WTC11 (cell line): ENCODE measurements around the gene ADRB2. TPM values are rescaled to one million over a fixed set of nuclear protein-coding genes. Genes with fewer than 3 reads are reported as not detected.
A peak's percentile ranks its signal among the peaks of the same experiment; 100 is the strongest.

Experiments
- ATAC-seq: fragments of 200-7000 bp; cut with Tn5 transposase; 2 replicates; pipeline ENCODE4 v1.10.0; 2021; ENCODE audit warnings: mild to moderate bottlenecking, moderate library complexity
- CTCF ChIA-PET: fragments of 300-600 bp; sonication (Branson Sonifier 250); formaldehyde crosslinking; loops from one replicate; lab custom pipeline; 2021; ENCODE audit warnings: antibody characterized with exemption; lab: Charles Lee
- POLR2A ChIA-PET: fragments of 350-600 bp; sonication (Branson Sonifier 250); formaldehyde crosslinking; loops from one replicate; lab custom pipeline; 2021; ENCODE audit warnings: antibody characterized with exemption; lab: Charles Lee
- DNase-seq: peaks from one replicate; pipeline ENCODE4 v3.0.0; 2021; ENCODE audit warnings: low spot score
- H3K27ac Mint-ChIP-seq: 2 replicates; pipeline ENCODE4 v1.8.0; 2021; ENCODE audit warnings: mixed read lengths
- H3K27me3 Mint-ChIP-seq: 2 replicates; pipeline ENCODE4 v1.8.0; 2021; ENCODE audit warnings: low read depth, mild to moderate bottlenecking, moderate library complexity, mixed read lengths
- H3K36me3 Mint-ChIP-seq: 2 replicates; pipeline ENCODE4 v1.8.0; 2021; ENCODE audit warnings: mixed read lengths
- H3K4me1 Mint-ChIP-seq: 2 replicates; pipeline ENCODE4 v1.8.0; 2022; ENCODE audit warnings: mixed read lengths
- H3K4me3 Mint-ChIP-seq: 2 replicates; pipeline ENCODE4 v1.8.0; 2021; ENCODE audit warnings: mild to moderate bottlenecking, moderate library complexity, mixed read lengths
- H3K9me3 Mint-ChIP-seq: 2 replicates; pipeline ENCODE4 v1.8.0; 2021; ENCODE audit warnings: mixed read lengths
- AFF4 ChIP-seq: sonication (generic); formaldehyde crosslinking; IDR thresholded peaks from 2 replicates; pipeline ENCODE4 v1.8.1; 2023; ENCODE audit warnings: mild to moderate bottlenecking, missing genetic modification reagents, borderline replicate concordance
- ATF1 ChIP-seq: sonication (generic); formaldehyde crosslinking; IDR thresholded peaks from 2 replicates; pipeline ENCODE4 v1.8.1; 2023; ENCODE audit warnings: mild to moderate bottlenecking, moderate library complexity, missing genetic modification reagents
- FOXP4 ChIP-seq: sonication (generic); formaldehyde crosslinking; IDR thresholded peaks from 2 replicates; pipeline ENCODE4 v1.8.0; 2022; ENCODE audit warnings: mild to moderate bottlenecking, missing genetic modification reagents
- HMGA2 ChIP-seq: fragments of 250-450 bp; sonication (Bioruptor Pico); IDR thresholded peaks from 2 replicates; pipeline ENCODE4 v1.4.0; 2021; ENCODE audit warnings: mild to moderate bottlenecking, moderate library complexity
- JUN ChIP-seq: sonication (generic); formaldehyde crosslinking; IDR thresholded peaks from 2 replicates; pipeline ENCODE4 v1.8.0; 2023; ENCODE audit warnings: mild to moderate bottlenecking, missing genetic modification reagents
- KAT7 ChIP-seq: sonication (generic); formaldehyde crosslinking; IDR thresholded peaks from 2 replicates; pipeline ENCODE4 v1.8.1; 2023; ENCODE audit warnings: missing genetic modification reagents, mild to moderate bottlenecking, borderline replicate concordance
- MYBL2 ChIP-seq: sonication (generic); formaldehyde crosslinking; IDR thresholded peaks from 2 replicates; pipeline ENCODE4 v1.8.1; 2023; ENCODE audit warnings: mild to moderate bottlenecking, moderate library complexity, missing genetic modification reagents
- SMAD3 ChIP-seq: sonication (generic); formaldehyde crosslinking; IDR thresholded peaks from 2 replicates; pipeline ENCODE4 v1.8.0; 2022; ENCODE audit warnings: missing genetic modification reagents, mild to moderate bottlenecking, borderline replicate concordance
- SP1 ChIP-seq: sonication (generic); formaldehyde crosslinking; conservative IDR thresholded peaks from 2 replicates; pipeline ENCODE4 v1.8.1; 2022; ENCODE audit warnings: missing genetic modification reagents
- STAT6 ChIP-seq: sonication (generic); formaldehyde crosslinking; conservative IDR thresholded peaks from 2 replicates; pipeline ENCODE4 v1.8.1; 2023; ENCODE audit warnings: mild to moderate bottlenecking, low read depth, missing genetic modification reagents, moderate library complexity
- TP53 ChIP-seq: sonication (generic); formaldehyde crosslinking; IDR thresholded peaks from 2 replicates; pipeline ENCODE4 v1.8.1; 2023; ENCODE audit warnings: mild to moderate bottlenecking, missing genetic modification reagents
- USF1 ChIP-seq: sonication (generic); formaldehyde crosslinking; IDR thresholded peaks from 2 replicates; pipeline ENCODE4 v1.8.0; 2022; ENCODE audit warnings: mild to moderate bottlenecking, missing genetic modification reagents
- ZNF138 ChIP-seq: sonication (generic); formaldehyde crosslinking; conservative IDR thresholded peaks from 2 replicates; pipeline ENCODE4 v1.8.1; 2022; ENCODE audit warnings: mild to moderate bottlenecking, moderate library complexity, missing genetic modification reagents
- ZNF219 ChIP-seq: sonication (generic); formaldehyde crosslinking; IDR thresholded peaks from 2 replicates; pipeline ENCODE4 v1.8.0; 2023; ENCODE audit warnings: missing genetic modification reagents, mild to moderate bottlenecking, borderline replicate concordance
- ZNF396 ChIP-seq: fragments of 250-450 bp; sonication (Bioruptor Pico); IDR thresholded peaks from 2 replicates; pipeline ENCODE4 v1.8.0; 2021; ENCODE audit warnings: mild to moderate bottlenecking, moderate library complexity, borderline replicate concordance
- total RNA-seq: library from RNA; stranded (reverse); gene quantifications from 3 replicates; pipeline ENCODE4 v1.2.3, GENCODE V29; 2021

ADRB2 gene
- total RNA-seq, 1 experiment from 2014 or later: 1.2 TPM

GRCh38 chr5:148828511-148829247, 2.3 kb downstream of the ADRB2 start:
- H3K27me3 Mint-ChIP-seq: peaks cover 46% of the 10 kb centered on the region
- no peaks in the 10 kb centered on the region for H3K36me3 Mint-ChIP-seq
- DNase-seq (no peak), ATAC-seq (no peak)
- no peak overlapping the region for H3K27ac Mint-ChIP-seq
- ChIA-PET CTCF (interaction anchor here (1.3 to 2.0 kb wide), 2 partner anchors 98 to 129 kb away, joined by 4 to 7 read pairs; no protein-coding TSS in a partner anchor), POLR2A (no interaction called here)
- H3K4me1 Mint-ChIP-seq: peaks cover 62% of the 10 kb centered on the region
- peak overlapping the region; percentile 28 for H3K4me3 Mint-ChIP-seq
- no peak for TF ChIP-seq ZNF138 (CRISPR knock-in tag)
- no peak for TF ChIP-seq SMAD3 (CRISPR knock-in tag)
- TF ChIP-seq MYBL2 (CRISPR knock-in tag): no peak
- no peak for TF ChIP-seq ZNF396 (CRISPR knock-in tag)
- no peak for TF ChIP-seq FOXP4 (CRISPR knock-in tag)
- no peak for TF ChIP-seq SP1 (CRISPR knock-in tag)
- TF ChIP-seq JUN (CRISPR knock-in tag): no peak
- no peak for TF ChIP-seq AFF4 (CRISPR knock-in tag)
- H3K9me3 Mint-ChIP-seq: no peaks in the 10 kb centered on the region

GRCh38 chr5:148829248-148829594, 2.8 kb downstream of the ADRB2 start:
- Mint-ChIP-seq H3K9me3 (no peaks in the 10 kb centered on the region), H3K36me3 (no peaks in the 10 kb centered on the region), H3K27me3 (peaks cover 46% of the 10 kb centered on the region), H3K27ac (no peak overlapping the region), H3K4me1 (peaks cover 57% of the 10 kb centered on the region), H3K4me3 (no peak overlapping the region)
- TF ChIP-seq ATF1 (CRISPR knock-in tag) (no peak), AFF4 (CRISPR knock-in tag) (no peak), ZNF396 (CRISPR knock-in tag) (no peak), KAT7 (no peak), TP53 (CRISPR knock-in tag) (no peak), USF1 (no peak), HMGA2 (no peak), STAT6 (CRISPR knock-in tag) (no peak), ZNF219 (CRISPR knock-in tag) (no peak)
- DNase-seq (no peak), ATAC-seq (no peak)
- ChIA-PET POLR2A (no interaction called here), CTCF (interaction anchor here (1.6 to 2.0 kb wide), 2 partner anchors 98 to 128 kb away, joined by 3 to 7 read pairs; no protein-coding TSS in a partner anchor)
